COR-L47 (cell line): ENCODE data around the gene ZCCHC14.

Source experiments
- DNase-seq: peaks from one replicate; lab custom pipeline; 2025; lab: John Stamatoyannopoulos, UW

ZCCHC14 gene

DNA sequence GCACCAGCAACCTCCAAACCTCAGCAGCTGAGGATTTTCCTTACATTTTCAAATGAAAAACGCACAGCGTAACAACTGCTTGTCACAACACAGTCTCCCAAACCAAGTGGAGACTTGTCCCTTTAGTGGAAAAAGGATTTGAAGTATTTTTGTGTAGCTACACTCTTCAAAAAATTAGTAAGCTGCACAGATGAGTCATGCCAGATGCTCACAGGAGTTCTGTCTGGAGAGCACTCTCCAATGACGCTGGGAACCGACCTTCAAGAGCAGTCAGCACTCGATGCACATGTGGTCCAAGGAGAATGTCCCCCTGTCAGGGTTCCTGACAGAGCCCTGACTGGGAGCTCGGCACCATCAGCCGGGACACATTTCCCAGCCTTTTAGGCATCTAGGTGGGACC is 60.9 kb downstream of the ZCCHC14 start:
- no peak for DNase-seq

- DNase-seq: no peak
Observed at GRCh38 chr16:87426423-87427215, 66.2 kb downstream of the ZCCHC14 start.

DNA sequence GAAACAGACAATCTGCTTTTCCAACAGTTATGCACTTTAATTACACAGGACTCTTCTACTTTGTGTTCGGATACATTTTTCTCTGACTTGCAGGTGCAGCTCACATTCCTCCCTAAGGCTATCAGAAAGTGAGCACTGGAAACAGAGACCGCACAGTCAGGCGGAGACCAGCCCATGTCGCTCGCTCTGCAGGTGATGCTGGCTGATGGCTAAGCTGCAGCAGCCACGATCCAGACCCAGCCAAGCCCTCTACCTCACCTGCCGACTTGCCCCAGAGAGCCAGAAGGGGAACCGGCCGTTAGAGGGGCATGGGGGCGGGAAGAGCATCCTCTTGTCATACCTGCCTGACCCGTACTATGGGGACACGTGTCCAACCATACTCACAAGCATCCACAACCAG is 66.9 kb downstream of the ZCCHC14 start:
- DNase-seq: no peak

GRCh38 chr16:87424266-87424665 is 68.6 kb downstream of the ZCCHC14 start:
- no peak for DNase-seq

GRCh38 chr16:87423429-87423828 is 69.4 kb downstream of the ZCCHC14 start:
- DNase-seq: no peak

DNA sequence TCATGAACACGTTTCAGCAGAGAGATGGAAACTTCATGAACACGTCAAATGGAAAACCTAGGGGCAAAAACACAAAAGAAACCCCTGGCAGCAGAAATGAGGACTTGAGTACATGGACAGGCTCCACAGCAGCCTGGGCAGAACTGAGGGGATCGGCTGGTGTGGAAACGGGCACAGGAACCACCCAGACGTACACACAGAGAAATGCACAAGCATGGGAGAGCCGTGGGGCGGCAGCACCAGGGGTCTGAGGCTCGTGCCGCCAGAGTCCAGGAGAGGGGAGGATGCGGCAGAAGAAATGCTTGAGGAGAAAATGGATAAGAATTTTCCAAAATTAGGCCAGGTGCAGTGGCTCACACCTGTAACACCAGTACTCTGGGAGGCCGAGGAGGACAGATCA is 70.7 kb downstream of the ZCCHC14 start:
- DNase-seq: no peak

GRCh38 chr16:87421003-87421912 is 71.6 kb downstream of the ZCCHC14 start:
- DNase-seq: no peak

DNA sequence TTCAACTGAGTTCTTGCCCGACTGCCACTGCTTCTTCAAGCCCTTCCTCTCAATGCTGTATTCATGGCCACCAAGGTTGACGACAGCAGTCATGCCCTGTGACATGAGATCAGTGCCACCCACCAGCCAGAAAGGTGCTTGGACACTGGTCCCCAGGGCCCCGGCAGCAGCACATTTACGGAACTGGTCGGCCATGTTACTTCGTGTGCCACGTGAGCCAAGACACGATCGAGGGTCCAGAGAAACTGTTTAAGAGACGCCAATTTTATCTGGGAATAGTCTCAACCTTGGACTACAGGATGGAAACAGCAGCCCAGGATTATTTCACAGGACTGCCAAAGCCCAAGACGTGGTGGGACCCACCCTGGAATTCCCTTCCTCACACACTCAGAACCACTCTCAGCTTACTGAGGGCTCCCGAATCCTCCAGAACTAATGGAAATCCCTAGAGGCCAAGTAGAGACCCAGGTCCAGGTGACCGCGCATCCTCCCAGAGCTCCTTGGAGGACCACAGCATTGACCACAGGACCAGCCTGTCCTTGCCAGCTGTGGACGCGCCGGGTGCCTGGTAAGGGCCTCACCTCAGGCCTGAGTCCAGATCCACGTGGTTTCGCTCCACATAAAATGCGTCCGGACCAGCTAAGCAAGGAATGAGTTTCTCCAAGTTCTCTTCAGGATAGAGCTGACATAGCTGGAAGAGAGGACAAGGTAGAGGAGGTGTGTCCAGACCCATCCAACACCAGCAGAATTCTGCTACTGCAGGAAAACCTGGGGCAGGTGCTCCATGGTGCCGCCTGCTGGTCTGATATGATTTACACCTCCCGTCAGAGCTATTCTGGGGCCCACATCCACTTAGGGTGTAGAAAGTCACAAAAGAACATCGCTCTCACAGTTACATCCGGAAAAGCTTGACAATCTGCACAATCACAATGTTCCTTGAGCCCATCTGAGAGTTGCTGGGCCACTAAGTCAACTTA is 72.5 kb downstream of the ZCCHC14 start:
- DNase-seq: no peak

DNA sequence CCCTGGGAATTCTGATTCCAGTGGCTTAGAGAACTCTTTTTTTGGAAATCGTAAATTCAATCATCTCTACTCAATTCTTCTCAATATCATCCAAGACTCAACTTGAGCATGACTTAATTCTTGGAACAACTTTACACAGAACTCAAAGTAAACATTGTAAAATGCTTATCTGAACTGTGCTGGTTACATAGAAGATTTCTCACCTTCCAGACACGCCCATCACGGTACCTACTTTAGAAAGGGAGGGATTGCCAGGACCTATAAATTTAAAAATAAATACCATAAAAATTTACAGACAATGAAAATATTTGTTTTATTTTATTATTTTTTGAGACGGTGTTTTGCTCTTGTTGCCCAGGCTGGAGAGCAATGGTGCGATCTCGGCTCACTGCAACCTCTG is 74.2 kb downstream of the ZCCHC14 start:
- DNase-seq: no peak

DNA sequence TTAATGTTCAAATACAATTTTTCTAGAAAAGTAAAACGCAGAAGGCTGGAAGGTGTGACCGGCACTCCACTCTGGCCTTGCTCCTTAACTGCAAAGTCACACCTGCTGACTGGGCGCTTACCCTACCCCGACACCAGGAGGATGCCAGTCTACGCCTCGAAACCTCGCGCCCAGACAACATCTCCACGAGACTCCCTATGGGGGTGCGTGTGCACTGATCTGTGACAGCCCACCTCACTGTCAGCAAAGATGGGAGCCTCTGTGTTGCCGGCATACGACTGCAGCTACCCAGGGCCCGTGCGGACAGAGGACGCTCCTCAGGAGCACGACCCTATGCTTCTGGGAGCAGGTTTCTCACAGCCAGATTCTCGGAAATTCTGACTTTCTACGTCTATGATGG is 74.6 kb downstream of the ZCCHC14 start:
- no peak for DNase-seq

GRCh38 chr16:87417528-87417910 is 75.3 kb downstream of the ZCCHC14 start:
- no peak for DNase-seq

- DNase-seq: no peak
Observed at GRCh38 chr16:87416826-87417527, 75.8 kb downstream of the ZCCHC14 start.

DNA sequence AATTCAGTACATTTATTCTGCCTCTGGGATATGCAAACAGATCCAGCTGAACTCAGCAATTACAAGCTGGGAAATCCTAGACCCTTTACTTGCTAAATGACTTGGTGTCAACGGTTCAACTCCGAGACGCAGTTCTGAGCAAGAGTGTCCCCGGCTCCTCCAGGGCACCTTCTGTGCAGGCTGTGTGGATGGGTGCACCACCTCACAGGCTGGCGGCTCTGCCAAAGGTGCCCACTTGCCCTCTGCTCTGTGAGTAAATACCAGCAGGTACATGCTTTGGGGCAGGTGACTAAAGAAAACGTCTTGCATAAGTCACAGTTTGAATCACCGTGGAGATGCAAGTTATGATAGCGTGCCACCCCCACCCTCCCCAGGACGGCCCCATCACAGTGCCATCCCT is 77.4 kb downstream of the ZCCHC14 start:
- DNase-seq: no peak

GRCh38 chr16:87414251-87414680 is 78.6 kb downstream of the ZCCHC14 start:
- no peak for DNase-seq

DNA sequence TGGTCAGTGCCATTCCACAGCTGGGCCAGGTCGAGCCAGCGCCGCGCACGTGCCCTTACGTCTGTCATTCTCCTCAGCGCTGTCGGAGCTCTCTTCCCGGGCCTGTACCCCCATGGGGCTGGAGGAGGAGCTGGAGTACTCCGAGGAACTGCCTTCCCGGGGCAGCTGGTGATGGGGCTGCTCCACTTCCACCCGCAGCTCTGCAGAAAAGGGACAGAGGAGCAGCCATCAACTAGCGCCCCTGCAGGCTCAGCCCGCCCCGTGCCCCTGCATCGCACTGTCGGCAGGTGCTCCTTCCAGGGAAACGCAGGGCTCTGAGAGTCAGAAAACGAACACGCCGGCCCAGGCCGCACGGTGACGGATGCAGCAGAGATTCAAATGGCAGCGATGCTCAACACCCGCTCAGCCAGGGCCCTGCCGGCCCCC is 79.8 kb downstream of the ZCCHC14 start:
- no peak for DNase-seq

GRCh38 chr16:87412371-87412995 is 80.3 kb downstream of the ZCCHC14 start:
- no peak for DNase-seq

DNA sequence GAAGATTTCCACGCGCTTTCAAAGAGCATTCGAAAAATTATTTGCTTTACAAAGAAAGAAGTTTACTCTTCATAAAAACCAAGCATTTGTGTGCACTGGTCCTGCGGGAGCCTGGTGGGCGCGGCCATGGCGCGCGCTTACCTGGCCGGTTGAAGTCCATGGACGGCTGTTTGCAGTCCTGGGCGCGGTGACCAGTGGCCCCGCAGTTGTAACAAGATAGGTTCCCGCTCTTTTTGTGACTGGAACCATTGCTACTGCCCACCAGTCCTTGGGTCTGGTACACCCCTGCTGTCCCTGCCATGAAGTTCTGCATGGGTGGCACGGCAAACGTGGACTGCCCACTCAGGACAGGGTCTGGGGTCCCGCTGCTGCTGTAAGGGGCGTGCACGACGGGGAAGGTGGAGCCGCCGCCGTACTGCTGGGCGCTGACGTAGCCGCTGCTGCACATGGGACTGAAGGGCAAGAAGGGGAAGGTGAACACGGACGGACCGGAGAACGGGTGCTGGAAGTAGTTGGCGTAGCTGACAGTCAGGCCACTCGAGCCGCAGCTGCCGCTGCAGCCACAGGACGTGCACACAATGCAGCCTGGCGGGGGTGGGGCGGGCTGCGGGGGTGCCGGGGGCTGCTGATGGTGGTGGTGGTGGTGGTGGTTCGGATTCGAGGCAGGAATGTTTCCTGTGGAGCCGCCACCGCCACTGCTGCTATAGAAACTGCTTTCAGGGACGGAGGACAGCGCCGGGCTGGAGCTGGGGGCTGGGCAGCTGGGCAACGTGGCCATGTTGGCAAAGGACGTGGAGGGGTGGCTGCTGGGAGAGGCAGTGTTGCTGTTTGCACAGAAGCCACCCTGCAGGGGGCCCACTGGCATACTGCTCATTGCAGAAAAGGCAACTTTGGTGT is 81.2 kb downstream of the ZCCHC14 start:
- DNase-seq: peak; percentile 75

- no peak for DNase-seq
Observed at GRCh38 chr16:87410968-87411367, 81.9 kb downstream of the ZCCHC14 start.

DNA sequence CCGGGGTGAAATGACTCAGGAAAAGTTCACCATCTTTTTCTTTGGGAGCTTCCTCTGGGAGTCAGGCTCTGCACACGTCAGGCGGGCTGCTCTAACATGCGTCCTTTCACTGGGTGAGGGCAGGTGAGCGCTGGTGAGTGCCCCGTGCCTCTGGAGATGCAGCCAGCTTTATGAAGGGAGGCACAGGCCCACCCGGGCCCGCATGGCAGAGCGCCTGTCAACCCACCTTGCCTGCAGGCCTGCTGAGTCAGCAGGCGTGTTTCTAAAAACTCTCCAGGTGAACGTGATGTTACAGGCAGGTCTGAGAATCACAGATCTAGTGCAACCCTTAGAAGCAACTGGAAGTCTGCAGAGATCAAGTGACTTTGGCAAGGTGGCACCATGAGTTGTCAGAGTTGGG is 82.3 kb downstream of the ZCCHC14 start:
- no peak for DNase-seq

- no peak for DNase-seq
Observed at GRCh38 chr16:87409781-87410180, 83.0 kb downstream of the ZCCHC14 start.
